Mucosa of gallbladder (tissue), 1 donor: ENCODE results near the gene MCEE. TPM values are rescaled to one million over a fixed set of nuclear protein-coding genes. Genes with fewer than 3 reads are reported as not detected.

Experiments used
- DNase-seq: peaks from one replicate; pipeline ENCODE4 v3.0.0-alpha.2; 2020; ENCODE audit warnings: low spot score
- total RNA-seq: library from RNA; stranded (reverse); gene quantifications from one replicate; pipeline ENCODE4 v1.2.1, GENCODE V29; 2021
- donor health status: DM: no; HTN: no; CAD: no.

Gene MCEE
- total RNA-seq, 1 donor from 2014 or later = 15.8 TPM

DNA sequence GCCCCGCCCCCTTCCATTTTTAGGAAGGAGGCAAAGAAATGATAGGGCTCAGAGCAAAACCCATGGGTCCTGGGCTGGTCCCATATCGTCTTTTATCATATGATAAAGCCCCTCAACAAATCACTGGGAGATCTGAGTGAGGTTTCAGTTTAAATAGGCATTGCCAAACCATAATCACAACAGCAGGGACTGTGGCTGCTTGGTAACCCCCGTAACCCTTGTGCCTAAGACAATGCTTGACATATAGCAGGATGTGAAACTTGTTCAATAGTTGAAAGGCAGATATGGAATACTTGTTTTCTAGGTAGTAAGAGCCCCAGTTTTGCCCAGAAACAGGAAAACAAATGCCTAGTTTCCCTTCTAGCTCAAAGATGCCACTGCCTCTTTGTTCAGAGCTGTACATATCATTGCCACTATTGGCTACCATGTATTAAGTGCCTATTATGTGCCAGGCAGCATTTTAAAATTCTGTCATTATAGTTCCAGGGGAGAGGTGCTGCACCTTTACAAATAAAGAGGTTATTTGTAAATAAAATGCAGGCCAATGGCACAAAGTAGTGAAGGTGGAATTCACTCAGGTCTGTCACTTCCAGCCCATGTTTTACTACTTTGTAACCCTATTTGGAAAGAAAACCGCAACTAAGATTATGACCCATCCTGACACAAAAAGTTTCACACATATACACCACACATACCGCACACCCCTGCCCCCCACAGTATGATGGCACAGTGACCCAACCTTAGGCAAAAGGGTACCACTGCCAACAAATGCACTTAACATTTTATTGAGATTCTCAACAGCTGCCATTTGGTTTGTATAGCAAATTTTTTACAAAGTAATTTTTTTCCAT lies 47.4 kb downstream of the MCEE start:
- no peak for DNase-seq

DNA sequence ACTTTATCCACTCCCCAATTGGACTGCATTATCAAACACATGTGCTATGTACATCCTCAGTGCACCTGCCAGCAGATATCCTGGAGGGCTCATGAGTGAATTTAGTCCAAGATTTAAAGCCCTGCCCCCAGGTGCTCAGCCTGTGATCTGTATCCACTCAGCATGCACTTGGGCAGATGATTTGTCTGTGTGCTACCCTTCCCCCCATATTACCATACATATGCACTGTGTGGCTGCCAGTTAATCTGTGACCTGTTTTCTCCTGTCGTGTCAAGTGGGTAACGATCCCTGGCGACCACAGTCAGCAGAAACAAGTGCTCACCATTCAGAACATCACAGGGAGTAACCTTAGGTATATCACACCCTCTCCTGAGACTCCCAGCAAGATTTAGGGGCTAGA lies 51.4 kb downstream of the MCEE start:
- DNase-seq = no peak

GRCh38 chr2:71074893-71075395 lies 55.1 kb downstream of the MCEE start:
- DNase-seq = no peak

- DNase-seq = no peak
Observed at GRCh38 chr2:71073475-71073874, 56.6 kb downstream of the MCEE start.

- DNase-seq = no peak
Observed at GRCh38 chr2:71072492-71072891, 57.5 kb downstream of the MCEE start.

- DNase-seq = peak; percentile 30
Observed at GRCh38 chr2:71071681-71072398, 58.2 kb downstream of the MCEE start.

- no peak for DNase-seq
Observed at GRCh38 chr2:71070294-71071093, 59.5 kb downstream of the MCEE start.

DNA sequence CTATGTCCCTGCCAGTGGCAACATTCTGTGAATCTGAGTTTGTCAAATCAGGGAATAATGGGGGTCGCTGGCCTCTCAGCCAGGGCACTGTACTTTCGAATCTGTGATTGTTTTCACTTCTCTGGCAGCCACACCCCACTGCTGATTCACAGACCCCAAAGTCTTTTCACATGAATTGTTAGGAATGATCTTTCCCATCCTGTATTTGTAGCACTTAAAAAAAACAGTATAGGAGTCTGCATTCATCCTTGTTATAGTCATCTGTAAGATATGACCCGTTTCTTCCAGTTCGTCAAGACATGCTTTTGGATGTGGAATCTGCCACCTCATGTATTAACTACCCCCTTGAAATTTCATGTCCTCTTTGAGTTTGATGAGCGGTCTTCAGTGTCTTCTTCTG lies 60.7 kb downstream of the MCEE start:
- no peak for DNase-seq

GRCh38 chr2:71068218-71069035 lies 61.6 kb downstream of the MCEE start, which contains the start of gene NAGK:
TSS of gene NAGK (plus strand) at chr2:71068648. CDS start at chr2:71068684, 36 bp downstream.
- peak; percentile 96 for DNase-seq

DNA sequence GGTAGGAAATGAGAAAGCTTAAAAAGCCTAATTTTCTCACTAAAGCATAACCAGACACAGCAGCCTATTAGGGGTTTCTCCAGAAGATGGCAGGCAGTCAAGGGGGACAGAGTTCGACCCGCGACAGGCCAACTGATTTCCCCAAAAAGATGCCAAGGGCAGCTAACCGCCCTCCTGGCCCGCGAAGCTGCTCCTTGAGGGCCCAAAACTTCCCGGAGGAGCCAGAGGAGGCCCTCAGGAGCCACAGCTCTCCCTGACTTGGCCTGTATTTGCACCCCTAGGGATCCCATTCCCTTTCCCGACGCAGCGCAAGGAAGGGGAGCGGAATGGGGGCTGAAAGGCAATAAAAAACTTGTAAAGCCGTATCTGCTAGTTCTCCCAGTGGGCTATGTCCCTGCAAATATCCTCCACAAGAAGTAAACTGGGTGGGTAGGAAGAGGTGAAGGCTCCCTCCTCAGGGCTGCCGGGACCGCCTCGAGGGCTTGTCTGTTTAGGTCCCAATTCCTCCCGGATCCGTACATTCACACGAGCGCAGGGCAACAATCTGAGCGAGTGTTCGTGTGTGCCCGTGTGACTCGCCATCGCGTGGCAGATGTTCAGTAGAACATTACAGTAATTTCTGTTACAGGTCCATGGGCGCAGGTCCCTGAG lies 62.3 kb downstream of the MCEE start:
- DNase-seq = no peak

DNA sequence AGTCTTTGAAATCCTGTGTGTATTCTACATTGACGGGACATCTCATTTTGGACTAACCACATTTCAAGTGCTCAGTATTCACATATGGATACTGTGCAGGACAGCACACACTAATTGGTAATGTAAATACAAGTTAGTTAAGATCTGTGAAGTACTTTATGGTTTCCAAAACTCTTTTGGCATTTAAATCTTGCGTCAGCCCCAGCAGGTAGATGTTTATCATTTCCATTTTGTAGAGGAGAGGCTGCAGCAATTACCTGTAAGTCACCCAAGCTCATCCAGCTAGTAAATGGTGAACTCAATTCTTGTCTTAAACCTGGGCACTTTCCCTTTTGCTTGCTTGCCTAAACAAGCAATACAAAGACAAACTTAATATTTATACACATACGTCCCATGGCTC lies 63.2 kb downstream of the MCEE start:
- DNase-seq = no peak

DNA sequence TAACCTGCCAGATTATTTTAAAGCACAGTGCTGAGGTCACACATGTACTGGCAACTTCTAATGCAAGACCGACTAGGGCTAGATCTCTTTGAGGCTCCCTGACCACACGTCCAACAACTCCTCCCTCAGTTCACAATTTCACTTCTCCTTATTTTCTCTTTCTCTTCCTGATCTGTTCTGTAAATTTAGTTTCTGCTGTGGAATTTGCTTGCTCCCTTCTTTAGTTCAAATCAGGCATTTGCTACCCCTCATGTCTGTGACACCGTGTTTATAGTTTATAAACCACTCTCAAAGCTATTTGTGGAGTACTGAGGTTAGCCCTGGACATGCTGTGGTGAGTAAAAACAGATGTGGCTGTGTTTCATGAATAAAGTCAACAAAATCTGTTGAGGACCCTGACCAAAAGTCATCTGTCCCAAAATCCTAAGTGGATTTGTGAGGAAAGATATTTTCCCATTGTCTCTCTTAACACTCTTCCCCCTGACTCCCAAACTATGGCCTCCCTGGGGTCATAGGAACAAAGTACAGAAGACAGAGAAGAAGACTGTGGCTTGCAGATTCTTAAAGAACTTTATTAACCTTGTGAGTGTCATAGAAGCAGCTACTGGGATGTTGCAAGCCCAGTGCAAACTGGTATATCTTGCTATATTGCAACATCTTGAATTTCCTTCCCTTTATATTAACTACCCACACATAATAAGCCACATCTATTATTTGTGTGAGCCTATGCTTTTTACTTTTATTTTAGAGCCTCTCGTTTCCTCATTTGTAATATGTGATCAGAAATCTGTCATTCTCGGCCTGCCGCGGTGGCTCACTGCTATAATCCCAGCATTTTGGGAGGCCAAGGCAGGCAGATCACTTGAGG lies 65.0 kb downstream of the MCEE start:
- DNase-seq = no peak

DNA sequence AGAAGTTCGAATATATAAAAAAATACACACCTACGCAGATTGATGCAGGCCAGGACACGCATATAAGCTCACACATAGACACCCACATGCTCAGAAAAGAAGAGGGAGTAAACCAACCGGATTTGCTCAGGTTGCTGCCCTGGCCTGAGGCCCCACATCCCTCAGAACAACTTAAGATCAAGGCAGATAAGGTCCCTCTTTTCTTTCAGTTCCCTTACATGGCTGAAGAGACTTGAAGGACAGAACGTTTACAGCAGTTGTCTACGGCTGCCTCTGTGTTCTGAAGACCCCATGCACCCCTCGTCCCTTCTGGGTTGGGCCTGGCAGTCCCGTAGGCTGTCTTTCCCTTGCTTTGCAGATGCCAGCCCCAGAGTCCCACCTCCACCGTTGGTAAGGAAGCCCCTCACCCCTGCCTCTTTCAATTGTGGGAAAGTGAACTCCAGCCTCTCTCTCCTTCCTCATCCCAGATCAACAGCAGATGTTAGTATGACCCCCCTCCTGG lies 65.9 kb downstream of the MCEE start:
- no peak for DNase-seq

- no peak for DNase-seq
Observed at GRCh38 chr2:71063216-71063615, 66.8 kb downstream of the MCEE start.

DNA sequence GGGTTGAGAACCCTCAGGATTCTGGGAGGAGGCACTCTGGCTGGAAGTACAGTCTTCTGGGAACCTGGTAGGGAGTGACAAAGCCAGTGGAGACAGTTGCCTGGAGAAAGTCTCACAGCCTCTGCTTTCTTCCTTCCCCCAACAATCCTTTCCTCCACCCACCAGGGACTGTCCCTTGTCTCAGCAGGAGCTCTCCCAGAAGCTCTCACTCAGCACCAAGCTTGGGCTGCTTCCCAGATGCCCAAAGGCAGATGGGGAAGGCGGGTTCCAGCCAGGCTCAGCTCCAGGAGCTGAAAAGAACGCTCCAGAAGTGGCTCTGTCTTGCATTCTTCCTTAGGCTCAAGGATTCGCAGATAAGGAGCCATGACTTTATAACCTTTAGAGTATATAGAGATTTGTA lies 69.2 kb downstream of the MCEE start:
- peak; percentile 19 for DNase-seq

DNA sequence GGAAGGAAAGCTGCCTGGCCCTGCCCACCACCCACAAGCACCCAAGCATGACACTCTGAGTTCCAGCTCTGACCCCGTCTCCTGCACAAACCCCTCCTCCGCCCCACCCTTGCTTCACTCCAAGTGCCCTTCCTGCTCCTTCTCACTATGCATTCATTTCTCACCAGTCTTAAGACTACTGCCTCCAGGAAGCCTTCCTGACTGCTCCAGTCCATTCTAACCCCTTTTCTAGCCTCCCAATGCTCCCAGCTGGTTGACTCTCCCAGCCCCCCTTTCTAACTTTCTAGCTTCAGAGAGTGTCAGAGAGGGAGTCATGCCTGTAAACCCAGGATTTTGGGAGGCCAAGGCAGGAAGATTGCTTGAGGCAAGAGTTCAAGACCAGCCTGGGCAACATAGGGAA lies 69.8 kb downstream of the MCEE start:
- no peak for DNase-seq
